Type B pancreatic cell (in vitro differentiated cells): ENCODE results near the gene SAMD5. TPM values are rescaled to one million over a fixed set of nuclear protein-coding genes. Genes with fewer than 3 reads are reported as not detected.
A peak's percentile ranks its signal among the peaks of the same experiment; 100 is the strongest.

ENCODE experiments used
- DNase-seq: peaks from one replicate; pipeline ENCODE4 v3.0.0; 2021; ENCODE audit warnings: mixed read lengths; ENCODE audit not compliant: unreplicated experiment; ENCODE audit errors: extremely low spot score
- H3K27ac Mint-ChIP-seq: 2 replicates; pipeline ENCODE4 v1.8.0; 2021; ENCODE audit warnings: mild to moderate bottlenecking, mixed read lengths
- H3K27me3 Mint-ChIP-seq: 2 replicates; pipeline ENCODE4 v1.8.0; 2021; ENCODE audit warnings: mixed read lengths
- H3K36me3 Mint-ChIP-seq: 2 replicates; pipeline ENCODE4 v1.8.0; 2021; ENCODE audit warnings: mixed read lengths
- H3K4me1 Mint-ChIP-seq: one replicate; pipeline ENCODE4 v1.8.0; 2021; ENCODE audit warnings: mixed read lengths; ENCODE audit not compliant: unreplicated experiment
- H3K4me3 Mint-ChIP-seq: 2 replicates; pipeline ENCODE4 v1.8.0; 2021; ENCODE audit warnings: mild to moderate bottlenecking, mixed read lengths
- H3K9me3 Mint-ChIP-seq: 2 replicates; pipeline ENCODE4 v1.8.0; 2021; ENCODE audit warnings: mixed read lengths
- CTCF ChIP-seq: fragments of 200-600 bp; sonication (generic); conservative IDR thresholded peaks from 2 replicates; pipeline ENCODE4 v1.5.0; 2021; ENCODE audit warnings: antibody characterized with exemption, mild to moderate bottlenecking
- total RNA-seq: library from RNA; stranded (reverse); gene quantifications from 2 replicates; pipeline ENCODE4 v1.2.1, GENCODE V29; 2021; ENCODE audit warnings: low replicate concordance

The SAMD5 gene
- total RNA-seq, 1 donor from 2014 or later: 11.5 TPM

DNA sequence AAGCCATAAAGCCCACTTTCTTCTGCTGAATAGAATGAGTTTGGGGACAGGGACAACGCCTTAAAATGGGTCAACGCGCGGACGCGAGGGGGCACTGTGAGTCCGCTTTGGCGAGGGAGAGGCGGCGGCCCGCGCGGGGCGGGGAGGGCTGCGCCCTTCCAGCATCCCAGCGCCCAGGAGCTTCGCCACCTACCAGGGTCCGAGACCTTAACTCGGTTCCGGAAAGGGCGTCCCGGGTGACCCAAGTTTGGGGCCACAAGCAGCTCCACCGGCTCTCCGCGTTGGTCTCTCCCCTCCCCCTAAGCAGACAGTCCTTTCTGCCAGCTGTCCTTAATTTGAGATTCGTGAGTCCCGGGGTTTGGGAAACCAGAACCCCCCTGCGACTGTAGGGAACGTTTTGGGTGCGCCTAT, 1.8 kb upstream of the SAMD5 start:
- peak; percentile 81 for DNase-seq
- peak; percentile 91 for TF ChIP-seq CTCF
- Mint-ChIP-seq H3K36me3 (no peaks in the 10 kb centered on the region), H3K27me3 (peaks cover 54% of the 10 kb centered on the region), H3K9me3 (no peaks in the 10 kb centered on the region), H3K27ac (peak overlapping the region; percentile 73), H3K4me3 (peak overlapping the region; percentile 91), H3K4me1 (peaks cover 21% of the 10 kb centered on the region)

DNA sequence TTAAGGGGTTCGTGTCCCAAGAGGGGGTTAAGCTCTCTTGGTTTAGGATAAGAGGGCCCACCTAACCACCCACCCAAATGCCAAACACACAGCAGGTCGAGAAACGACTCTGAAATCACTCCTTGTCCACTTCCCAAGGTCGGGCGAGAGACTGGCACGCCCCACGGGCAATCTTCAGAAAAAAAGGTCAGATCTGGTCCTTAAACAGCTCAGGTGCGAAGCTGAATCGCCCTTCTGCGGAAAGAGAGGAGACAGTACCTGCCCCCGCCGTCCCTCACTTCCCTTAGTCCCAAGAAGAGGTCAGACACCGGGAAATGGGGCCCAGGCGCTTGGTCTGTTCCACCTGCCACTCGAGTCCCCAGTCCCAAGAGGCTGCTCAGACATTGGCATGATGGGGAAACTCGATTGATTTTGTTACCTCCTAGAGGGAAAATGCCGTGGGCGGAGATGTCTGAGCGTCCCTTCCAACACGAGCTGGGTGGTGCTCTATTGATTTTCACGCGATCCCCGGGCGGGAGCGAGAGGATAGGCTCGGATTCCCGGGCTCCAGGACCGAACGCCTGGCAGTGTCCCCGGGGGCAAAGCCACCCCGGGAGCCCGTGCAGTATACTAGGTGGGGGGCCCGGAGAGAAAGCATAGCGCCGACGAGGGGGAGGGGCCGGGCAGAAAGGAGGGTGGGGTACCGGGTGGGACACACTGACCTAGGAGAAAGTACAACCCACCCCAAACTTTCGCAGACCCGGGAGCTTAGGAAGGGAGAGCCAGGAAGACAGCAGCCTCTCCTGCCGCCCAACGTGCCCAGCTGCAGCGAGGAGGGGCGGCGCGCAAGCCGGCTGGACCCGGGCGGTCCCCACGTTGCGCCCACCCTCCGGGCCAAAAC, 1.1 kb upstream of the SAMD5 start:
- Mint-ChIP-seq H3K9me3 (no peaks in the 10 kb centered on the region), H3K36me3 (no peaks in the 10 kb centered on the region), H3K4me3 (peak overlapping the region; percentile 91), H3K4me1 (peaks cover 21% of the 10 kb centered on the region), H3K27ac (peak overlapping the region; percentile 73), H3K27me3 (peaks cover 55% of the 10 kb centered on the region)
- DNase-seq: no peak
- no peak for TF ChIP-seq CTCF

GRCh38 chr6:147508866-147509608, 547 bp downstream of the SAMD5 start:
- H3K27ac Mint-ChIP-seq: peak overlapping the region; percentile 41

DNA sequence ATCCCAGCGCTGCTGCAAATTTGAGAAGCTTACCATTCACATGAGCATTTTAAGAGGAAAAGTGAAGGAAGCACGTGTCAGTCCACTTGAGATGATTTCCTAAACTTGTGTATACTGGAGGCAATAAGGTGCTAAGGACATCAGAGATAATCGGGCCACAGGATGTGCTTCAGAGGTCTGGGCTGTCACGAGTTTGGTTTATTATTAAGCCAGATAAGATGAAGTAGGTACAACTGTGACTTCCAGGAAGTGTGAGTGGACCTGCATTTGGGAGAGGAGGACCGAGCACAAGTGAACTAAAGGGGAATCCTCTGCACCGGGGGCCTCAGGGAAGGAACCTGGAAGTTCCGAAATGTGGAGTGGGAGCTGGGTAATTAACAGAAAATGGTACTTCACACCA, 1.4 kb downstream of the SAMD5 start:
- TF ChIP-seq CTCF: no peak
- no peaks in the 10 kb centered on the region for H3K9me3 Mint-ChIP-seq
- H3K27ac Mint-ChIP-seq: peak overlapping the region; percentile 41
- peak overlapping the region; percentile 89 for H3K4me3 Mint-ChIP-seq
- H3K4me1 Mint-ChIP-seq: peaks cover 18% of the 10 kb centered on the region
- DNase-seq: no peak
- peaks cover 4% of the 10 kb centered on the region for H3K36me3 Mint-ChIP-seq
- peaks cover 44% of the 10 kb centered on the region for H3K27me3 Mint-ChIP-seq

More at GRCh38 chr6:147508866-147509608, 547 bp downstream of the SAMD5 start:
- Mint-ChIP-seq H3K4me1 (peaks cover 18% of the 10 kb centered on the region), H3K27me3 (peaks cover 45% of the 10 kb centered on the region), H3K4me3 (peak overlapping the region; percentile 94), H3K9me3 (no peaks in the 10 kb centered on the region), H3K36me3 (no peaks in the 10 kb centered on the region)
- peak; percentile 38 for TF ChIP-seq CTCF
- no peak for DNase-seq

DNA sequence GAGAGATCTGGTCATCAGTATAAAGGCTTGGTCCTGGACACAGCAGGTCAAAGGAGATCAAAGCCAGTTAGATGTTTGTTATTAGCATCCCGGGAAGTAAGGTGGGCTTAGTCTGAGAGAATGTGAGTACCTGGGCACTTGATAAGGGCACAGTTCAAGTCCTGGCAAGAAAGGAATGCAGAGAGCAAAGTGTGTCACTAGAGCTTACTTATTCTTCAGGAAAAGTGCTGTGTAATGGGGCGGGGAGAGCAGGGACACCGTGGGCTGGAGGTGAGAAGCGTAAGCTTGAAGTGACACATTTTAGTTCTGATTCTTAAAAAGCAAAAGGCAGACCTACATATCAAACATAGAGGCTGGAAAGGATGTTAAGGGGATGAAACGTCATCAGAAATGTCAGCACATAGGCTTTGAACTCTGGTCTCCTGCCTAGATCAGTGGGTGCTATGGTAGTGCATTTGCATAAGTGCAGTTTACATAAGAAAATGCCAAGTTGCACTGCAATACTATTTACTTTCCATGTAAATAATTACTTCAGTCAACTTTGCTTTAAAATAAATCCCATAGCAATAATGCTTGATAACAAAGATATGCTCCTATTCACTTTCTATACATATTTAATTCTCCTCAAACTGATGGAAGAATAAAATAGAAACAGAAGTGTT, 2.6 kb downstream of the SAMD5 start:
- Mint-ChIP-seq H3K9me3 (no peaks in the 10 kb centered on the region), H3K27me3 (peaks cover 40% of the 10 kb centered on the region), H3K4me1 (peaks cover 18% of the 10 kb centered on the region), H3K27ac (peak overlapping the region; percentile 3), H3K4me3 (peak overlapping the region; percentile 89), H3K36me3 (peaks cover 8% of the 10 kb centered on the region)
- no peak for TF ChIP-seq CTCF
- DNase-seq: no peak
